ENCODE measurements around the gene CHN1.

GRCh38 chr2:175008801-175009495 lies 3.8 kb upstream of the CHN1 start:
- TF ChIP-seq EP300 (IDR thresholded peaks at IDR 0.05) (no peak), POLR2A (IDR thresholded peaks at IDR 0.05) (no peak), CTCF (IDR thresholded peaks at IDR 0.05) (no peak), POLR2AphosphoS5 (IDR thresholded peaks at IDR 0.05) (no peak)

Data from upper lobe of left lung (tissue), 4 donors.